WTC11 (cell line): ENCODE results near the gene GPR149. TPM values are rescaled to one million over a fixed set of nuclear protein-coding genes. Genes with fewer than 3 reads are reported as not detected.

Experiments used
- ATAC-seq: fragments of 200-7000 bp; cut with Tn5 transposase; 2 replicates; pipeline ENCODE4 v1.10.0; 2021; ENCODE audit warnings: mild to moderate bottlenecking, moderate library complexity
- CTCF ChIA-PET: fragments of 300-600 bp; sonication (Branson Sonifier 250); formaldehyde crosslinking; loops from one replicate; lab custom pipeline; 2021; ENCODE audit warnings: antibody characterized with exemption; lab: Charles Lee
- POLR2A ChIA-PET: fragments of 350-600 bp; sonication (Branson Sonifier 250); formaldehyde crosslinking; loops from one replicate; lab custom pipeline; 2021; ENCODE audit warnings: antibody characterized with exemption; lab: Charles Lee
- DNase-seq: peaks from one replicate; pipeline ENCODE4 v3.0.0; 2021; ENCODE audit warnings: low spot score
- H3K27ac Mint-ChIP-seq: 2 replicates; pipeline ENCODE4 v1.8.0; 2021; ENCODE audit warnings: mixed read lengths
- H3K27me3 Mint-ChIP-seq: 2 replicates; pipeline ENCODE4 v1.8.0; 2021; ENCODE audit warnings: low read depth, mild to moderate bottlenecking, moderate library complexity, mixed read lengths
- H3K36me3 Mint-ChIP-seq: 2 replicates; pipeline ENCODE4 v1.8.0; 2021; ENCODE audit warnings: mixed read lengths
- H3K4me1 Mint-ChIP-seq: 2 replicates; pipeline ENCODE4 v1.8.0; 2022; ENCODE audit warnings: mixed read lengths
- H3K4me3 Mint-ChIP-seq: 2 replicates; pipeline ENCODE4 v1.8.0; 2021; ENCODE audit warnings: mild to moderate bottlenecking, moderate library complexity, mixed read lengths
- H3K9me3 Mint-ChIP-seq: 2 replicates; pipeline ENCODE4 v1.8.0; 2021; ENCODE audit warnings: mixed read lengths
- ATF1 ChIP-seq: sonication (generic); formaldehyde crosslinking; IDR thresholded peaks from 2 replicates; pipeline ENCODE4 v1.8.1; 2023; ENCODE audit warnings: mild to moderate bottlenecking, moderate library complexity, missing genetic modification reagents
- FOXK1 ChIP-seq: sonication (generic); formaldehyde crosslinking; IDR thresholded peaks from 2 replicates; pipeline ENCODE4 v1.8.0; 2022; ENCODE audit warnings: mild to moderate bottlenecking, moderate library complexity, missing genetic modification reagents
- FOXP1 ChIP-seq: sonication (generic); formaldehyde crosslinking; IDR thresholded peaks from 2 replicates; pipeline ENCODE4 v1.8.0; 2022; ENCODE audit warnings: missing genetic modification reagents, mild to moderate bottlenecking, moderate library complexity, borderline replicate concordance
- GABPB1 ChIP-seq: sonication (generic); formaldehyde crosslinking; IDR thresholded peaks from 2 replicates; pipeline ENCODE4 v1.8.1; 2023; ENCODE audit warnings: mild to moderate bottlenecking, missing genetic modification reagents
- GRHL2 ChIP-seq: fragments of 250-450 bp; sonication (Bioruptor Pico); IDR thresholded peaks from 2 replicates; pipeline ENCODE4 v1.8.0; 2022; ENCODE audit warnings: mild to moderate bottlenecking, moderate library complexity; ENCODE audit not compliant: insufficient replicate concordance, severe bottlenecking
- JUN ChIP-seq: sonication (generic); formaldehyde crosslinking; IDR thresholded peaks from 2 replicates; pipeline ENCODE4 v1.8.0; 2023; ENCODE audit warnings: mild to moderate bottlenecking, missing genetic modification reagents
- MYBL2 ChIP-seq: sonication (generic); formaldehyde crosslinking; IDR thresholded peaks from 2 replicates; pipeline ENCODE4 v1.8.1; 2023; ENCODE audit warnings: mild to moderate bottlenecking, moderate library complexity, missing genetic modification reagents
- NR1H2 ChIP-seq: sonication (generic); formaldehyde crosslinking; IDR thresholded peaks from 2 replicates; pipeline ENCODE4 v1.9.0; 2021; ENCODE audit warnings: mild to moderate bottlenecking, moderate library complexity, missing genetic modification reagents
- TCF7 ChIP-seq: sonication (generic); formaldehyde crosslinking; IDR thresholded peaks from 2 replicates; pipeline ENCODE4 v1.8.0; 2022; ENCODE audit warnings: mild to moderate bottlenecking, low read depth, missing genetic modification reagents, moderate library complexity
- ZNF396 ChIP-seq: fragments of 250-450 bp; sonication (Bioruptor Pico); IDR thresholded peaks from 2 replicates; pipeline ENCODE4 v1.8.0; 2021; ENCODE audit warnings: mild to moderate bottlenecking, moderate library complexity, borderline replicate concordance
- ZNF423 ChIP-seq: fragments of 250-450 bp; sonication (Bioruptor Pico); IDR thresholded peaks from 2 replicates; pipeline ENCODE4 v2.1.2; 2022; ENCODE audit warnings: mild to moderate bottlenecking, moderate library complexity
- total RNA-seq: library from RNA; stranded (reverse); gene quantifications from 3 replicates; pipeline ENCODE4 v1.2.3, GENCODE V29; 2021
- TF ChIP-seq, protein P1 (sequence below): fragments of 250-450 bp; sonication (Bioruptor Pico); IDR thresholded peaks from 2 replicates; pipeline ENCODE4 v1.9.0; 2021; ENCODE audit warnings: mild to moderate bottlenecking, borderline replicate concordance
- TF ChIP-seq, protein P2 (sequence below): sonication (generic); formaldehyde crosslinking; IDR thresholded peaks from 2 replicates; pipeline ENCODE4 v1.8.1; 2023; ENCODE audit warnings: mild to moderate bottlenecking, missing genetic modification reagents, moderate library complexity
- TF ChIP-seq, protein P3 (sequence below): sonication (generic); formaldehyde crosslinking; IDR thresholded peaks from 2 replicates; pipeline ENCODE4 v1.8.1; 2023; ENCODE audit warnings: mild to moderate bottlenecking, moderate library complexity, missing genetic modification reagents
- TF ChIP-seq, protein P4 (sequence below): fragments of 250-450 bp; sonication (Bioruptor Pico); IDR thresholded peaks from 2 replicates; pipeline ENCODE4 v1.9.0; 2021; ENCODE audit warnings: moderate library complexity, mild to moderate bottlenecking, inconsistent platforms, borderline replicate concordance
- TF ChIP-seq, protein P5 (sequence below): sonication (generic); formaldehyde crosslinking; IDR thresholded peaks from 2 replicates; pipeline ENCODE4 v1.8.1; 2023; ENCODE audit warnings: mild to moderate bottlenecking, missing genetic modification reagents, moderate library complexity
- TF ChIP-seq, protein P6 (sequence below): sonication (generic); formaldehyde crosslinking; IDR thresholded peaks from 2 replicates; pipeline ENCODE4 v1.8.1; 2022; ENCODE audit warnings: mild to moderate bottlenecking, missing genetic modification reagents, moderate library complexity, borderline replicate concordance
- TF ChIP-seq, protein P7 (sequence below): sonication (generic); formaldehyde crosslinking; IDR thresholded peaks from 2 replicates; pipeline ENCODE4 v1.8.0; 2022; ENCODE audit warnings: mild to moderate bottlenecking, missing genetic modification reagents
- TF ChIP-seq, protein P8 (sequence below): sonication (generic); formaldehyde crosslinking; IDR thresholded peaks from 2 replicates; pipeline ENCODE4 v1.8.1; 2022; ENCODE audit warnings: low read depth, missing genetic modification reagents, borderline replicate concordance

Gene GPR149
- total RNA-seq, 1 experiment from 2014 or later: not detected

DNA sequence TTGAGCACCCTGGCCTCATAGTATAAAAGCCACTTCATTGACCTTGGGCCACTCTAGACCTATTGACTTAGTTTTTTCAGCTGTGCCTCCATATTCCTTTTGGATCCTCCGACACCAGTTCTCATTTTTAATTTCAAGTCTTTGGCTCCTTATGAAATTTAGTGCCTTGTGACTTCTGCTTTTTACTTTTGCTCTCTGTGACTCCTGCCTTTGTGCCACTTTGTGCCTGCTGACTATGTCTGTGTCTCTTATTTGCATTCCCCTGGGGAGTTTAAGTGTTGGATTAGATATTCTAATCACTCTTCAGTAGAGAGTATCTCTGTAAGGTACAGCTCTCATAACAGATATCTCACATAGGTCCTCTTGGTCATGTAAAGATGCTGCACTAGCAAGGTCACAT is 39.6 kb upstream of the GPR149 start (continued):
- TF ChIP-seq, protein P1, sequence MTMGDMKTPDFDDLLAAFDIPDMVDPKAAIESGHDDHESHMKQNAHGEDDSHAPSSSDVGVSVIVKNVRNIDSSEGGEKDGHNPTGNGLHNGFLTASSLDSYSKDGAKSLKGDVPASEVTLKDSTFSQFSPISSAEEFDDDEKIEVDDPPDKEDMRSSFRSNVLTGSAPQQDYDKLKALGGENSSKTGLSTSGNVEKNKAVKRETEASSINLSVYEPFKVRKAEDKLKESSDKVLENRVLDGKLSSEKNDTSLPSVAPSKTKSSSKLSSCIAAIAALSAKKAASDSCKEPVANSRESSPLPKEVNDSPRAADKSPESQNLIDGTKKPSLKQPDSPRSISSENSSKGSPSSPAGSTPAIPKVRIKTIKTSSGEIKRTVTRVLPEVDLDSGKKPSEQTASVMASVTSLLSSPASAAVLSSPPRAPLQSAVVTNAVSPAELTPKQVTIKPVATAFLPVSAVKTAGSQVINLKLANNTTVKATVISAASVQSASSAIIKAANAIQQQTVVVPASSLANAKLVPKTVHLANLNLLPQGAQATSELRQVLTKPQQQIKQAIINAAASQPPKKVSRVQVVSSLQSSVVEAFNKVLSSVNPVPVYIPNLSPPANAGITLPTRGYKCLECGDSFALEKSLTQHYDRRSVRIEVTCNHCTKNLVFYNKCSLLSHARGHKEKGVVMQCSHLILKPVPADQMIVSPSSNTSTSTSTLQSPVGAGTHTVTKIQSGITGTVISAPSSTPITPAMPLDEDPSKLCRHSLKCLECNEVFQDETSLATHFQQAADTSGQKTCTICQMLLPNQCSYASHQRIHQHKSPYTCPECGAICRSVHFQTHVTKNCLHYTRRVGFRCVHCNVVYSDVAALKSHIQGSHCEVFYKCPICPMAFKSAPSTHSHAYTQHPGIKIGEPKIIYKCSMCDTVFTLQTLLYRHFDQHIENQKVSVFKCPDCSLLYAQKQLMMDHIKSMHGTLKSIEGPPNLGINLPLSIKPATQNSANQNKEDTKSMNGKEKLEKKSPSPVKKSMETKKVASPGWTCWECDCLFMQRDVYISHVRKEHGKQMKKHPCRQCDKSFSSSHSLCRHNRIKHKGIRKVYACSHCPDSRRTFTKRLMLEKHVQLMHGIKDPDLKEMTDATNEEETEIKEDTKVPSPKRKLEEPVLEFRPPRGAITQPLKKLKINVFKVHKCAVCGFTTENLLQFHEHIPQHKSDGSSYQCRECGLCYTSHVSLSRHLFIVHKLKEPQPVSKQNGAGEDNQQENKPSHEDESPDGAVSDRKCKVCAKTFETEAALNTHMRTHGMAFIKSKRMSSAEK (CRISPR knock-in tag): no peak
- no peak for TF ChIP-seq ZNF396 (CRISPR knock-in tag)
- no peak for TF ChIP-seq FOXK1
- no peak for TF ChIP-seq NR1H2 (CRISPR knock-in tag)
- no peak for TF ChIP-seq FOXP1 (CRISPR knock-in tag)
- TF ChIP-seq, protein P2, sequence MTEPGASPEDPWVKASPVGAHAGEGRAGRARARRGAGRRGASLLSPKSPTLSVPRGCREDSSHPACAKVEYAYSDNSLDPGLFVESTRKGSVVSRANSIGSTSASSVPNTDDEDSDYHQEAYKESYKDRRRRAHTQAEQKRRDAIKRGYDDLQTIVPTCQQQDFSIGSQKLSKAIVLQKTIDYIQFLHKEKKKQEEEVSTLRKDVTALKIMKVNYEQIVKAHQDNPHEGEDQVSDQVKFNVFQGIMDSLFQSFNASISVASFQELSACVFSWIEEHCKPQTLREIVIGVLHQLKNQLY: no peak
- TF ChIP-seq, protein P3, sequence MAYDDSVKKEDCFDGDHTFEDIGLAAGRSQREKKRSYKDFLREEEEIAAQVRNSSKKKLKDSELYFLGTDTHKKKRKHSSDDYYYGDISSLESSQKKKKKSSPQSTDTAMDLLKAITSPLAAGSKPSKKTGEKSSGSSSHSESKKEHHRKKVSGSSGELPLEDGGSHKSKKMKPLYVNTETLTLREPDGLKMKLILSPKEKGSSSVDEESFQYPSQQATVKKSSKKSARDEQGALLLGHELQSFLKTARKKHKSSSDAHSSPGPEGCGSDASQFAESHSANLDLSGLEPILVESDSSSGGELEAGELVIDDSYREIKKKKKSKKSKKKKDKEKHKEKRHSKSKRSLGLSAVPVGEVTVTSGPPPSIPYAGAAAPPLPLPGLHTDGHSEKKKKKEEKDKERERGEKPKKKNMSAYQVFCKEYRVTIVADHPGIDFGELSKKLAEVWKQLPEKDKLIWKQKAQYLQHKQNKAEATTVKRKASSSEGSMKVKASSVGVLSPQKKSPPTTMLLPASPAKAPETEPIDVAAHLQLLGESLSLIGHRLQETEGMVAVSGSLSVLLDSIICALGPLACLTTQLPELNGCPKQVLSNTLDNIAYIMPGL (CRISPR knock-in tag): no peak

DNA sequence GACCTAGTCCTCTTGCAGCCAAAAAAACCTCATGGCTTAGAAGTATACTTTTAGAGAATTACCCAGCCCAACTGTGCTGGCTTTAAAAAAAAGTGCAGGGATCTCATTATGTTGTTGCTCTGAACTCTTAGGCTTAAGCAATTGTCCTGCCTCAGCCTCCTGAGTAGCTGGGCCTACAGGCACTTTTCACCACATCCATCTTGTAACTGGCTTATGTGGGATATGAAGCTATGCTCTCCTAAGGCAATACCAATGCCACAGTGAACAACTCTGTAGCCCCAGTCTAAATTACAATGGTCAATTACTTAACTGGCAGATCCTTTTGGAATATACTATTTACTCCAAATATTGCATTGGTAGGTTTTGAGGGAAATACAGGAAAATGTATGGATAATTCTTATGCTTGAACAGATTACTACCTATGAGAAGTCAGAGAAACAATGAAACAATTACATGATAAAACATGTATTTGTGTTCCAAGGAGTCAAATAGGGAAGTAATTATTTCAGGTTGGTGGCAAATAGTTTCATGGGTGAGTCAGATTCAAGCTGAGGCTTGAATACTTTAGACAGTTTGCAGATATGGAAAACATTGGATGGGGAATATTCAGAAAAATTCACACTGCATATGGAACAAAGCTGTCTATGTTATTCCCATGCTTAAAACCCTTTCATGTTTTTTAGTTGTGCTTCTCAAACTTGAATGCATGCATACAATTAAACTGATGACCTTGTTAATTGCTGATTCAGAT is 34.6 kb upstream of the GPR149 start:
- POLR2A ChIA-PET: no interaction called here
- Mint-ChIP-seq H3K27ac (no peak overlapping the region), H3K4me1 (peaks cover 2% of the 10 kb centered on the region), H3K27me3 (no peaks in the 10 kb centered on the region), H3K4me3 (no peak overlapping the region), H3K36me3 (no peaks in the 10 kb centered on the region), H3K9me3 (no peaks in the 10 kb centered on the region)
- no peak for DNase-seq
- TF ChIP-seq TCF7 (no peak), ZNF396 (CRISPR knock-in tag) (no peak), MYBL2 (CRISPR knock-in tag) (no peak), ZNF423 (CRISPR knock-in tag) (no peak)
- TF ChIP-seq, protein P4, sequence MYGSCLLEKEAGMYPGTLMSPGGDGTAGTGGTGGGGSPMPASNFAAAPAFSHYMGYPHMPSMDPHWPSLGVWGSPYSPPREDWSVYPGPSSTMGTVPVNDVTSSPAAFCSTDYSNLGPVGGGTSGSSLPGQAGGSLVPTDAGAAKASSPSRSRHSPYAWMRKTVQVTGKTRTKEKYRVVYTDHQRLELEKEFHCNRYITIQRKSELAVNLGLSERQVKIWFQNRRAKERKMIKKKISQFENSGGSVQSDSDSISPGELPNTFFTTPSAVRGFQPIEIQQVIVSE (CRISPR knock-in tag): no peak
- CTCF ChIA-PET: interaction anchor here (0.6 to 1.1 kb wide), 2 partner anchors 34 to 43 kb away, joined by 3 read pairs; partner anchors contain the start of gene GPR149
- no peak for ATAC-seq

DNA sequence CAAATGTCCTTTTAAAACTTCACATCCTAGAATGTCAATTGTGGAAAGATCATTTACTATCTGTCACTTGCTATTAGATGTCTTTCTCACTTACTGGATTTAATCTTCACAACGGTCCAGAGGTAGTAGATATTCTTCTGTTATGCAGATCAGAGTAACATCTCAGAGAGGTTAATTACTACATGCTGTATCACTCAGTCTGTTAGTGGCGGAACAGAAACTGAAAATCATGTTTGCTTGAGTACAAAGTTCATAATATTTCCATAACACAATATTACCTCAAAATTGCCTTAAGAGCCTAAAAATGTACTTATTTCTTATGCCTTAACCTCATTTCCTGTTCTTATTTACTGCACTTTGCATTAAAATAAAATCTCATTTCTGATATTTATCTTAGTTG is 28.6 kb upstream of the GPR149 start:
- Mint-ChIP-seq H3K4me1 (no peaks in the 10 kb centered on the region), H3K27me3 (no peaks in the 10 kb centered on the region), H3K4me3 (no peak overlapping the region), H3K36me3 (no peaks in the 10 kb centered on the region), H3K27ac (no peak overlapping the region), H3K9me3 (peaks cover 11% of the 10 kb centered on the region)
- ChIA-PET POLR2A (no interaction called here), CTCF (no interaction called here)
- DNase-seq: no peak
- no peak for ATAC-seq
- TF ChIP-seq, protein P5, sequence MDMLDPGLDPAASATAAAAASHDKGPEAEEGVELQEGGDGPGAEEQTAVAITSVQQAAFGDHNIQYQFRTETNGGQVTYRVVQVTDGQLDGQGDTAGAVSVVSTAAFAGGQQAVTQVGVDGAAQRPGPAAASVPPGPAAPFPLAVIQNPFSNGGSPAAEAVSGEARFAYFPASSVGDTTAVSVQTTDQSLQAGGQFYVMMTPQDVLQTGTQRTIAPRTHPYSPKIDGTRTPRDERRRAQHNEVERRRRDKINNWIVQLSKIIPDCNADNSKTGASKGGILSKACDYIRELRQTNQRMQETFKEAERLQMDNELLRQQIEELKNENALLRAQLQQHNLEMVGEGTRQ (CRISPR knock-in tag): no peak
- TF ChIP-seq ATF1 (CRISPR knock-in tag): no peak
- TF ChIP-seq, protein P6, sequence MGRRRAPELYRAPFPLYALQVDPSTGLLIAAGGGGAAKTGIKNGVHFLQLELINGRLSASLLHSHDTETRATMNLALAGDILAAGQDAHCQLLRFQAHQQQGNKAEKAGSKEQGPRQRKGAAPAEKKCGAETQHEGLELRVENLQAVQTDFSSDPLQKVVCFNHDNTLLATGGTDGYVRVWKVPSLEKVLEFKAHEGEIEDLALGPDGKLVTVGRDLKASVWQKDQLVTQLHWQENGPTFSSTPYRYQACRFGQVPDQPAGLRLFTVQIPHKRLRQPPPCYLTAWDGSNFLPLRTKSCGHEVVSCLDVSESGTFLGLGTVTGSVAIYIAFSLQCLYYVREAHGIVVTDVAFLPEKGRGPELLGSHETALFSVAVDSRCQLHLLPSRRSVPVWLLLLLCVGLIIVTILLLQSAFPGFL (CRISPR knock-in tag): no peak
- no peak for TF ChIP-seq ZNF423 (CRISPR knock-in tag)
- TF ChIP-seq, protein P7, sequence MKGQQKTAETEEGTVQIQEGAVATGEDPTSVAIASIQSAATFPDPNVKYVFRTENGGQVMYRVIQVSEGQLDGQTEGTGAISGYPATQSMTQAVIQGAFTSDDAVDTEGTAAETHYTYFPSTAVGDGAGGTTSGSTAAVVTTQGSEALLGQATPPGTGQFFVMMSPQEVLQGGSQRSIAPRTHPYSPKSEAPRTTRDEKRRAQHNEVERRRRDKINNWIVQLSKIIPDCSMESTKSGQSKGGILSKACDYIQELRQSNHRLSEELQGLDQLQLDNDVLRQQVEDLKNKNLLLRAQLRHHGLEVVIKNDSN (CRISPR knock-in tag): no peak
- TF ChIP-seq GRHL2: no peak
- TF ChIP-seq, protein P2: no peak
- no peak for TF ChIP-seq GABPB1 (CRISPR knock-in tag)
- TF ChIP-seq, protein P8, sequence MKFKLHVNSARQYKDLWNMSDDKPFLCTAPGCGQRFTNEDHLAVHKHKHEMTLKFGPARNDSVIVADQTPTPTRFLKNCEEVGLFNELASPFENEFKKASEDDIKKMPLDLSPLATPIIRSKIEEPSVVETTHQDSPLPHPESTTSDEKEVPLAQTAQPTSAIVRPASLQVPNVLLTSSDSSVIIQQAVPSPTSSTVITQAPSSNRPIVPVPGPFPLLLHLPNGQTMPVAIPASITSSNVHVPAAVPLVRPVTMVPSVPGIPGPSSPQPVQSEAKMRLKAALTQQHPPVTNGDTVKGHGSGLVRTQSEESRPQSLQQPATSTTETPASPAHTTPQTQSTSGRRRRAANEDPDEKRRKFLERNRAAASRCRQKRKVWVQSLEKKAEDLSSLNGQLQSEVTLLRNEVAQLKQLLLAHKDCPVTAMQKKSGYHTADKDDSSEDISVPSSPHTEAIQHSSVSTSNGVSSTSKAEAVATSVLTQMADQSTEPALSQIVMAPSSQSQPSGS (CRISPR knock-in tag): no peak
- no peak for TF ChIP-seq JUN (CRISPR knock-in tag)
